ENCODE results near the gene CCDC167. TPM values are rescaled to one million over a fixed set of nuclear protein-coding genes. Genes with fewer than 3 reads are reported as not detected.

CCDC167 gene
- total RNA-seq, 4 donors from 2014 or later: 23.4 to 35.0 (median 30.8) TPM

DNA sequence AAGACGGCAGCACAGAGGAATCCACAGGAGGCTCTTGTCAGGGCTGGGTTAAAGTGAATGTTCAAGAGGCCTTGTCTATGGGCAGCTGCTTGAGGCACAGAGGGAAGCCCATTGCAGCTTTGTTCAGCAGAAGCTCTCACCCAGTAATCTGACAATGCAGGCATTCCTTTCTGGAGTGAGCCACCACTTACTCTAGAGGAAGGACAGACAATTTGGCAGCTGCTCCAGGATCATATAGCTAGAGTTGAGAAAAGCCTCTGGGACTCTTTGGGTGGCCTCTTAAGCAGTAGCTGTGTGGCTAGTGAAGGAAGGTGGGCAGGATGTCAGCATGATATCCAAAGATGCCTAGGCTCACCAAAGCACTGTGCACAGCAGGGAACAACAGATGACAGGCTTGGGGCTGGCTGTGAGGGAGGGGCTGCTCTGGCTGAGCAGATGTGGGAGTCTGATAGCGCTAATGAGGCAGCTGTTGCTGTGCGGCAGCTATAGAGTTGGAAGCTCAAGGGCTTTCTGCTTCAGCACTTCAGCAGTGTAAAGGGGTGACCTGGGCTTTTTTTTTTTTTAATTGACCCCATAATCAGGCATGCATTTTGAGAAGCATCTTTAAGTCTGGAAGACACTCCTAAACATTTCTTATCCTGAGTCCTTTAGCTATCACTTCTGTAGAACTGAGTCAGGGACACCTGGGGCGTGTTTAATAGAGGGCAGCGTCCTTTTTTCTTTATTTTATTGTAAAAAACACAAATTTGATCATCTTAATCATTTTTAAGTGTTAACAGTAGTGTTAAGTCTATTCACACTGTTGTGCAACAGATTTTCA, 39.5 kb downstream of the CCDC167 start:
- Histone ChIP-seq H3K4me1 (no peaks in the 10 kb centered on the region), H3K4me3 (no peak overlapping the region), H3K9me3 (no peaks in the 10 kb centered on the region), H3K27me3 (no peaks in the 10 kb centered on the region), H3K36me3 (peaks cover 0 to 72% of the 10 kb centered on the region in 2 donors), H3K27ac (no peak overlapping the region)
- DNase-seq (no peak), ATAC-seq (no peak)
- intact Hi-C loops (cut with DNase I; ENCODE audit: low total_unique reads): no loop called here
- in situ Hi-C loops (cut with MboI; ENCODE audit: low sequenced_read_pairs in 4 of 4): no loop called here
- no peak for TF ChIP-seq POLR2A (IDR thresholded peaks at IDR 0.05)
- TF ChIP-seq, protein P1, sequence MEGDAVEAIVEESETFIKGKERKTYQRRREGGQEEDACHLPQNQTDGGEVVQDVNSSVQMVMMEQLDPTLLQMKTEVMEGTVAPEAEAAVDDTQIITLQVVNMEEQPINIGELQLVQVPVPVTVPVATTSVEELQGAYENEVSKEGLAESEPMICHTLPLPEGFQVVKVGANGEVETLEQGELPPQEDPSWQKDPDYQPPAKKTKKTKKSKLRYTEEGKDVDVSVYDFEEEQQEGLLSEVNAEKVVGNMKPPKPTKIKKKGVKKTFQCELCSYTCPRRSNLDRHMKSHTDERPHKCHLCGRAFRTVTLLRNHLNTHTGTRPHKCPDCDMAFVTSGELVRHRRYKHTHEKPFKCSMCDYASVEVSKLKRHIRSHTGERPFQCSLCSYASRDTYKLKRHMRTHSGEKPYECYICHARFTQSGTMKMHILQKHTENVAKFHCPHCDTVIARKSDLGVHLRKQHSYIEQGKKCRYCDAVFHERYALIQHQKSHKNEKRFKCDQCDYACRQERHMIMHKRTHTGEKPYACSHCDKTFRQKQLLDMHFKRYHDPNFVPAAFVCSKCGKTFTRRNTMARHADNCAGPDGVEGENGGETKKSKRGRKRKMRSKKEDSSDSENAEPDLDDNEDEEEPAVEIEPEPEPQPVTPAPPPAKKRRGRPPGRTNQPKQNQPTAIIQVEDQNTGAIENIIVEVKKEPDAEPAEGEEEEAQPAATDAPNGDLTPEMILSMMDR (IDR thresholded peaks at IDR 0.05 in 4 of 5, conservative IDR thresholded peaks at IDR 0.05 in 1 of 5): no peak

DNA sequence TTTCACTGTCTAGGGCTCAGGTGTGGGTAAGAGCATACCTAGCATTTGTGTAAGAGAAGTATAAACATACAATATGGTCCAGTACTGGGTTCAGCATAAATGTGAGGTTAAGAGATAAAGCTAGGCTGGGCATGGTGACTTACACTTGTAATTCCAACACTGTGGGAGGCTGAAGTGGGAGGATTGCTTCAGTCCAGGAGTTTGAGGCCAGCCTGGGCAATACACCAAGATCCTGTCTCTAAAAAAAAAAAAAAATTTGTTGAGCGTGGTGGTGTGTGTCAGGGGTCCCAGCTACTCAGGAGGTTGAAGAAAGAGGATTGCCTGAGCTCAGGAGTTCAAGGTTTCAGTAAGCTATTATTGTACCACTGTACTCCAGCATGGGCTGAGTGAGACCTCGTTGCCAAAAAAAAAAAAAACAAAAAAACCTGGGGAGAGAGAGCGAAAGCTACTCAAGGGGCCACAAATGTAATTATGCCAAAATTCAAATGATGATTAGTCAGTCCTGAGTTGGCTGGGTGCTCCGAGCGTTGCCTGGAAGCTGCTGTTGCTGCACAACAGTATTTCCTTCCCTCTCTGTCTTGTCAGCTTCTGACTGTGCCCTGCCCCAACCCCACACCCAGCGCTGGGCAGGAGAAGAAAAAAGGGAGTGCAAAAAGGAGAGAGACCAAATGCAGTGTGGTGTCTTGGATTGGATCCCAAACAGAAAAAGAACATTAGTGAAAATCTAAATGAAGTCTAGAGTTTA, 42.7 kb downstream of the CCDC167 start:
- intact Hi-C loops (cut with DNase I; ENCODE audit: low total_unique reads) (no loop called here), in situ Hi-C loops (cut with MboI; ENCODE audit: low sequenced_read_pairs in 4 of 4) (no loop called here)
- ATAC-seq (no peak), DNase-seq (no peak)
- Histone ChIP-seq H3K4me1 (no peaks in the 10 kb centered on the region), H3K36me3 (peaks cover 0 to 79% of the 10 kb centered on the region in 2 donors), H3K4me3 (no peak overlapping the region), H3K9me3 (no peaks in the 10 kb centered on the region), H3K27ac (no peak overlapping the region), H3K27me3 (no peaks in the 10 kb centered on the region)
- TF ChIP-seq POLR2A (IDR thresholded peaks at IDR 0.05): no peak
- TF ChIP-seq, protein P1 (IDR thresholded peaks at IDR 0.05 in 4 of 5, conservative IDR thresholded peaks at IDR 0.05 in 1 of 5): no peak

DNA sequence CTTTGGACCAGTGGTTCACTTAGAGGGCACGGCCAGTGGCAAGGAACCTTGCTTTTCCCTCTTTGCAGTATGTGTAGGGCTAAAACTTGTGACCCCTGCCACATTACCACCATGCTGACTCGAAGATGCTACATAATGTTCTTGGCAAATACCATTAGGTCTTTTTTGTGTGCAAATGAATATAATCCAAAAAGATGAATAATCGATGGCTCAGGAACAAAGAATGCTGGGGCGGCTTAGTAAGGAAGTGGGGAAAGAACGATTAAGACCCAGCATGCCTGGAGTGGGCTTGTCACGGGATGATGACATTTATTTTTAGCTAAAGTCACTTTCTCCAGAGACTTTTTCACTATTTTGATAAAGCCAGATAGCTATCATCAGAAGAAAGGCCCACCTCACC, 43.6 kb downstream of the CCDC167 start:
- H3K36me3 ChIP-seq: peaks cover 0 to 79% of the 10 kb centered on the region in 2 donors
- intact Hi-C loops (cut with DNase I; ENCODE audit: low total_unique reads) (no loop called here), in situ Hi-C loops (cut with MboI; ENCODE audit: low sequenced_read_pairs in 4 of 4) (no loop called here)
- H3K9me3 ChIP-seq: no peaks in the 10 kb centered on the region
- H3K27ac ChIP-seq: no peak overlapping the region
- no peak for TF ChIP-seq POLR2A (IDR thresholded peaks at IDR 0.05)
- TF ChIP-seq, protein P1 (IDR thresholded peaks at IDR 0.05 in 4 of 5, conservative IDR thresholded peaks at IDR 0.05 in 1 of 5): no peak
- no peaks in the 10 kb centered on the region for H3K4me1 ChIP-seq
- DNase-seq (no peak), ATAC-seq (no peak)
- H3K27me3 ChIP-seq: no peaks in the 10 kb centered on the region
- H3K4me3 ChIP-seq: no peak overlapping the region

DNA sequence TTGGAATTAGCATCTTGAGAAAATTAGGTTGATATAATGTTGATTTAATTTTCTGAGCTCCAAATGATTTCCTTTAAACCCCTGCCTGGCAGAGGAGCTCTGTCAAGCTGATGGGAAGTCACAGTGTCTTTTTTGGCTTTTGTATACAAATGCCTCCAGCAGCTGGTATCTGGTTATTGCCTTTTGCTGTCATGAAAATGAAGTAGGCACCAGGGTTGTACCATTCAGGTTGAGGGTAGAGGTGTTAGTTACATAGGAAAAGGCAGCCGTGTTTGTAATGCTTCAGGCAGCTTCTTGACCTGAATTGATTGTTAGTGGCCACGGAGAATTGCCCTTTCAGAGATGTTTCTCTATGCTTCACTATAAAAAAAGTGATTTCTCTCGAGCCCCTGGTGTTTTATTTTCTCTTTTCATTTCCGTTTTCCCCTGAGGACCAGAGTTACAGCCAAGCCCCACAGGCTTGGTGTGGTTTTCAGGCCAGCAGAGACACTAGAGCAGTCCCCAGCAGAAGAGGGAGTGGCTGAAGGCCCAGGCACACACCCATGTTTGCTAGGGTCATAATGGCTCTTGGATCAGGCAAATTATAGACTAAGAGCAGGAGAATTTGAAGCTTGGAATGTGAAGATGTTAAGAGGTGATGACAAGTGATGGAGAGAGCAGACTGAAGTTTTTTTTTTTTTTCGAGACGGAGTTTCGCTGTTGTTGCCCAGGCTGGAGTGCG, 45.1 kb downstream of the CCDC167 start:
- TF ChIP-seq, protein P1 (IDR thresholded peaks at IDR 0.05 in 4 of 5, conservative IDR thresholded peaks at IDR 0.05 in 1 of 5): no peak
- no peak for TF ChIP-seq POLR2A (IDR thresholded peaks at IDR 0.05)
- no peak overlapping the region for H3K4me3 ChIP-seq
- no peak overlapping the region for H3K27ac ChIP-seq
- H3K9me3 ChIP-seq: no peaks in the 10 kb centered on the region
- intact Hi-C loops (cut with DNase I; ENCODE audit: low total_unique reads) (no loop called here), in situ Hi-C loops (cut with MboI; ENCODE audit: low sequenced_read_pairs in 4 of 4) (no loop called here)
- H3K27me3 ChIP-seq: no peaks in the 10 kb centered on the region
- H3K4me1 ChIP-seq: no peaks in the 10 kb centered on the region
- DNase-seq: no peak
- ATAC-seq: no peak
- H3K36me3 ChIP-seq: peaks cover 0 to 79% of the 10 kb centered on the region in 2 donors
